T-helper 2 cell (primary cell): ENCODE data around the gene GOLIM4.

Experiments
- DNase-seq, 5 experiments: peaks; one replicate each; pipeline versions ENCODE4 v3.0.0 to v3.0.0-alpha.2; 2012 to 2022

GOLIM4 gene

GRCh38 chr3:168097381-168097780, 1.7 kb upstream of the GOLIM4 start:
- no peak for DNase-seq

DNA sequence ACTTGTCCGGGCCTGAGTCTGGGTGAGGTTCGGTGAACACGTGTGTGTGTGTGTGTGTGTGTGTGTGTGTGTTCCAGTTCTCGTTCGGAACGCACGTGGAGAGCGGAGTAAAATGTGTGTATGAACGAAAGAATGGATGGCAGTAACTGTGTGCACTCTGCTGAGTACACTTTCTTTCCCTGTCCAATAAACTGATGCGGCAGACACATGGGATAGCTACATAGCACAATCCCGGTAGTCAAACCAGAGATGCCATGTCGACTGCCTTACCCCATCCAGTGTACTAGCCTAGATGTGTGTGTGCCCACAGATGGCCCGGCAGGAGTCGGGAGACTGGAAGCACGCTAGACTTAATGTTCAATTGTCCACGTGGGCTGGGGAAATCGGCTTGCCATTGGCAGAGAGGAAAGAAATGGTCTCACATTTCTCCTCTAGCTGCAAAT, 507 bp upstream of the GOLIM4 start:
- peak in 1 of 5 experiments; percentile 38 for DNase-seq

DNA sequence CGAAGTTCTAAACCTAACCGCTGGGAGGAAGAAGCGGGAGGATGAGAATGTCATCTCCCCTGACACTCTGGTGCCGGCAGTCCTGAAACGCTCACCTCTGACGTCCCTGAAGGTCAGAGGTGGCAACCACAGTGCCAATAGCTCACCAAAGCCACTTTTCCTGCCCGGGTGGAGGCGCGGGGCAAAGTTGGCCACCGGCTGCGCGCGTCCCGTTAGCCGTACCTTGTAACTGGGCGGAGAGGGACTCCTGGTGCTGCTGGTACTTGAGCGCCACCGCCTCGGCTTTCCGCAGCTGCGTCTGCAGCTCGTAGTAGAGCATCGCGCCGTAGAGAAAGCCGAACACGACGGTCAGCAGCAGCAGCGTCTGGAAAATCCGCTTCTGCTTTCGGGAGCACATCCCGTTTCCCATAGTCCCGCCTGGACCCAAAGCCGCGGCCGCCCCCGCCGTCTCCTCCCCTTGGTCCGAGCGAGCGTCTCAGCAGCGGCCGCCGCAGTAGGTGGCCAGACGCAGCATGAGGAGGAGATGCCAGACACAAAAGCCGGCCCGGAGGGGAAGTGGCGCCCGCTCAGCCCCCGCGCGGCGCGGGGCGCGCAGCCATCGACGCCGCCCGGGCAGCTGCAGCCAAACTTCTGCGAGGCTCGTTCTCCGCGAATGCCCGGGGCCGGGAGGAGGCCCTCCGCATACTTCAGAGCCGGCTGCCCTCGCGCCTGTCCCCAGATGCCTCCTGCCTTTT, 680 bp downstream of the GOLIM4 start:
- DNase-seq, result peak in 2 of 5 experiments; percentile 10 to 38

GRCh38 chr3:168094580-168094876, 1.2 kb downstream of the GOLIM4 start:
- DNase-seq, result peak in 1 of 5 experiments; percentile 22

DNA sequence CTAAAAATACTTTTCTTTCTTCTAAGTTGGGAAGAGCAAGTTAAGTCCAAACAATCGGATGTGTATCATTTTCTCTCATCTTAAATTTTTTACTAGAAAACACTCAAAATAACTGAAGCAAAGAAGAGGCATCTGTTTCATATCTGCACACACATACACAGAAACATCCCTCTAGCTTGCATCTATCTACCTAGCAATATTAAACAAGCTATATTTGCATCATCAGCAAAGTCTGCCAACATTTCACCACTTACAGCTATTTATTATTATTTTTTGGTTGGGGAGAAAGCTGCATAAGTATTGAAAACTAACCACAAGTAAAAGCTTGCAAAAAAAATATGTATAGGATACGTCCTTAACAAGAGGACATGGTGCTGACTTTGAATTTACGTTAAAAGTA, 1.9 kb downstream of the GOLIM4 start:
- no peak for DNase-seq

GRCh38 chr3:168093229-168093628, 2.5 kb downstream of the GOLIM4 start:
- no peak for DNase-seq

GRCh38 chr3:168091941-168092340, 3.8 kb downstream of the GOLIM4 start:
- no peak for DNase-seq

GRCh38 chr3:168091302-168091858, 4.3 kb downstream of the GOLIM4 start:
- DNase-seq, result no peak

DNA sequence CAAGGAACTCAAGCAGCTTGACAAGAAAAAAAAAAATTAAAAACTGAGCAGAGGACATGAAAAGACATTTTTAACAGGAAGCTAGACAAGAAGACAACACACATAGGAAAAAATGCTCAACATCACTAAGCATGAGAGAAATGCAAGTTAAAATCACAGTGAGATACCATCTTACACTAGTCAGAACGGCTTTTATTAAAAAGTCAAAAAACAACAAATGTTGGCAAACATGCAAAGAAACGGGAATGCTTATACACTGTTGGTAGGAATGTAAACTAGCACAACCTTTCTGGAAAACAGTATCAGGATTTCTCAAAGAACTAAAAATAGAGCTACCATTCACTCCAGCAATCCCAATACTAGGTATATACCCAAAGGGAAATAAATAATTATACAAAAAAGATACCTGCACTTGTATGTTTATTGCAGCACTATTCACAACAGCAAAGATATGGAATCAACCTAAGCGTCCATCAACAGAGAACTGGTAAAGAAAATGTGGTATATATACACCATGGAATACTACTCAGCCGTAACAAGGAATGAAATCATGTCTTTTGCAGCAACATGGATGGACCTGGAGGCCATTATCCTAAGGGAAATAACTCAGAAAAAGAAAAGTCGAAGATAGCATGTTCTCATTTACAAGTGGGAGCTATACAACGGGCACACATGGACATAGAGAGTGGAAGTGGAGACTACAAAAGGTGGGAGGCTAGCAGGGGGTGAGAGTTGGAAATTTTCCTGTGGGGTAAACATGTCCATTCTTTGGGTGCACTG, 5.2 kb downstream of the GOLIM4 start:
- DNase-seq, result no peak

DNA sequence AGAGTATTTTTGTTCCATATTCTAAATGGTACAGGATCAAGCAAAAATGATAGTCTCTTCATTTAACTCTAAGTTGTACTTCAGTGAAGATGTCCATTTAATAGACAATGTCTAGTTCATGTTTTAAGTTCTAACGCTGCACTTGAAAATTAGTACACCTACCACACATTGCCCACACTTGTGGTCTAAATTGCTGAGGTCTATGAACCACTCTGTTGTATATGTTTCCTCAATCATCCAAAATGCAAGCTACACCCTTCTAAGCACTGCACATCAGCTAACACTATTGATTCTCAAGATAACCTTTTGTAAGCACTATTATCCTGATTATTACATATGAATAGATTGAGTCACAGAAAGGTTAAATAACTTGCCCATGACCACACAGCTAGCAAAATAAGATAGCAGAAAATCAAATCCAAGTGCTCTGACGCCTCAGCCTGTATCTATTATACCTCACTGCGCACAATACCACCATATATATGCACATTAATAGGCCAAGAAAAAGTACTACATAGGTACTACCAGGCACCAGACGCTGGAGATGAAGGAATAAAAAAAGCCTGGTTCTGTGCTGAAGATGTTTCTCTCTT, 6.4 kb downstream of the GOLIM4 start:
- DNase-seq, result no peak

DNA sequence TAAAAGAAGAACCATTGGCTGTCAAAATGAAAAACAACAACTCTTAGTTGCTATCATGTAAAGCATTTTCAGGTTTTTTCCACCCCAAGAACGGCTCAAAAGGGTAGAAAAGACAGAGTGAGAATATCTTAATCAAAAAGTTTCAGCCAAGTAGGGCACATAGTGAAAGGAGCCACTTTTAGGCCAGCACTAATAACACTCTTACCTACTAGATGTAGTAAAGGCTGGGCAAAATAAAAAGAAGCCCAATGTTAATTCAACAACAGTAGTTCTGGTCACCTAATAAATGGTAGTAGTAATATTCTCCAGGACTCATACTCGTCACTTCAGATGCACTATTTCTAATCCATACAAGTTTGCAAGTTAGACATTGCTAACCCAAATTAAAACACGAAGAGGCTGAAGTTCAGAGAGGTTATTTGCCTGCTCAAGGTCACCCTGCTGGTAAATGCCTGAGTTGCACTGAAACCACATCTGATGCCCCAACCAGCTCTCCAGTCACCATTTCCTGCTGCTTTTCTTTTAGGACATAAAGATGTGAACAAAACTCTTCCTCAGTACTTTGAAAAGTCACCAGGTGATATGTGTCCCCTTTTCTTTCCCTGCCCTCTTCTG, 7.5 kb downstream of the GOLIM4 start:
- DNase-seq, result peak in 1 of 5 experiments; percentile 17

DNA sequence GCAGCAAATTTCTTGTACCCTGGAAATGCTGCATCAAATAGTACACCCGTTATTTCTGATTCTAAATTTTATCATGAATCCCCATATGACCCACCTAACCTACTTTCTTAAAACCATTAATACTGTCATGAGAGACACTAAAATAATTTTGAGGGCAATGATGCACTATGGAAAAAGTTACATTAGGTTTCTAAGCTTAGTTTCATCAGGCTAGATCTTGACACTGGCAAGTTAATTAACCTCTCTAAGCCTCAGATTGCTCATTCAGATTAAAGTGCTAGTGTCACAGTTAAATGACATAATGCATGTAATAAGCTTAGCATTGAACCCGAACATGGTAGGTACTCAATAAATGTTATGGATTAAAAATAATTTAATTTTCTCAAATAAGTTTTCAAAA, 8.2 kb downstream of the GOLIM4 start:
- no peak for DNase-seq

DNA sequence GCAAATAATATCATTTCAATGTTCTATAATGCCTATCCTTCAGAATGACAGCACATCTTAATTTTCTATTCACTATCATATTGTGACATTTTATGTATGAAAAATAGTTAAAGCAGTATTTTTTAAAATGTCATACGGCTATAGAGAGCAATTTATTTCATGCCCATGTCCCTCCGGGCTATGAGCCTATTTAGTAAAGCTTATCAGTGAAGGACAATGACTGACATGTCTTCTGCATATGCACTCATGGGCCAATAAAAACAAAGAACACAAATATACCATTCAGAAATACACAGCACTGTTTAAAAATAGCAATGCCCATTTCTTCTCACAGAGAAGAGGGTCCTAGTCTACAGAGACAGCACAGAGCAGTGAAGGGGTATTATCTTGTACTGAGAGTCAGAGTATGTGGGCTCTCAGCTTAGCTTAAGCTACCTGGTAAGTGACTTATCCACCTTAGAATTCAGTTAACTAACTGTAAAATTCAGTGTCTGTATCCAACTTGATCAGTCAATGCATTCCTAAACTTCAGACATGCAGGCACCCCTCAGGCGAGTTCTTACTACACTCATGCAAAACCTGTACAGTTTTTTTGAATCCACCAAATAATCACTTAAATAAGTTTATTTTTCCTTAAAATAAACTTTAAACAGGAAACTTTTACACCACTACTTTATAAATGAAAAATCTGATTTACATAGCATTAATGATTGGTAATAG, 9.0 kb downstream of the GOLIM4 start:
- no peak for DNase-seq

- peak in 1 of 5 experiments; percentile 11 for DNase-seq
Measured at GRCh38 chr3:168085491-168086119, 10.1 kb downstream of the GOLIM4 start.

- no peak for DNase-seq
Measured at GRCh38 chr3:168083906-168084305, 11.8 kb downstream of the GOLIM4 start.

- no peak for DNase-seq
Measured at GRCh38 chr3:168081856-168082255, 13.9 kb downstream of the GOLIM4 start.

DNA sequence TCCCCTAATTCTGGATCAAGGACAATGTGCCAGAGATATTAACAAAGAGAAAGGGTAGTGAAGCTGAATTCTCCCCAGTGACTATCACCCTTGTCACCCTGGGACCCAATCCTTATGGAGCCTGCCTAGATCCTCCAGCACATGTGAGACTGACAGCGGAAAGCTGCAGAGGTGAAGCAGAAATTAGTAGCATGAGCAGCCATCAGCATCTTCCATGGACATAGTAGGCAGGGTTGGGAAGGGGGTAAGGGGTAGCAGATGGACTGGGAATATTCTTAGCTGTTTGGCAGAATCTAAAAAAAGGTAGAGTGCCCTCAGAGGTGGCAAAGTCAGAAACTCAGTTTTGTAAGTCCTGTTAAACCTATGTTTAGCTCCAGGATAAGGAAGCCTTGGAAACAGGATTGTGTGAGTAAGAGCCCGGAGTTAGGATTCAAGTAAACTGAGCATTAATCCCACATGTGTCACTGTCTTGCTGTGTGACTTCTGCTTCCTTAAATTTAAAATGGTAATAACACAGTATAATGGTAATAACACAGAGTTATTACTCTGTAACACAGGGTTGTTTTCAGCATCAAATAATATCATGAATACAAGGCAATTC, 14.5 kb downstream of the GOLIM4 start:
- DNase-seq, result no peak

DNA sequence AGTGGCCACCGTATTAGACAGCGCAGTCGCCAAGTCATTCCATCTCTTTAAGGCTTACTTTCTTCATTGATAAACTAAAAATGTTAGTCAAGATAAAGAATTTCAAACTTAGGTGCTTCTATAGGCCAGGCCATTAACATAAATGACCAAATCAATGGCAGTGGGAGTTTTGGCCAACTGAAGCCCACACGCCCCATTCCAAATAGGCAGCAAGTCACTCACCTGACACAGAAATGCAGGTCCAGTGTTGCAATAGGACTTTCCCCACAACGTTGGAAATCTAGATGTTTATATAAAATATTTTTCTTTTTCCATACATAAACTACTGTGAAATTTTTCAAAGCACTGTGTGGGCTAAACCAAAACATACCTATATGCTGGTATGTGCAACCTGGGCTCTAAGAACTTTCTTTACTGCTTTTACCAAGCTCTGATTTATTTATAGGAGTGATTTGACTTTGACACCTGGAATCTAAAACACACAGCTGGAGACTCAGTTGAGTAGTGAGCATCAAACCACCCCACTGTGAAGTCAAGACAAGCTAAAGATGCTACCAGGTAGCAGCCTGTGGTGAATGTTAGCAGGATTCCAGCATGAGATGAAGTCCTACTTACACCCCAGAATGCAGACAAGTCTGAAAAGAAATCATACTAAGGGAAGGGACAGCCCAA, 15.1 kb downstream of the GOLIM4 start:
- no peak for DNase-seq

DNA sequence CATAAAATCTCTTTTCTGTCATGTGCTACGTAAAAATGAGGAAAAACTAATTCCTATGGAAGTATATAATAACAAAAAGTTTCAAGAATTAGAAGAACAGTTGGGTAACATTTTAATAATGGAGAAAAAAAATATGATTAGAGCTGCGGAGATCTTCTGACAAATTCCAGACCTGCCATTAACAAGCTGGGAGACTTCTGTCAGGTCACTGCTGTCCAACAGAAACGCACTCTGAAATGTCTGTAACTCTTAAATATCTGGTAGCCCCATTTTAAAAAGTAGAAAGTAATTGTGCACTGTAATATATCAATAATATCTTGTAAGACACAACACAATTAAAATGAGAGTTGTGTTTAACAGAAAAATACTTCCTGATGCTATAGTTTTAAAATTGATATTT, 15.7 kb downstream of the GOLIM4 start:
- DNase-seq, result no peak

DNA sequence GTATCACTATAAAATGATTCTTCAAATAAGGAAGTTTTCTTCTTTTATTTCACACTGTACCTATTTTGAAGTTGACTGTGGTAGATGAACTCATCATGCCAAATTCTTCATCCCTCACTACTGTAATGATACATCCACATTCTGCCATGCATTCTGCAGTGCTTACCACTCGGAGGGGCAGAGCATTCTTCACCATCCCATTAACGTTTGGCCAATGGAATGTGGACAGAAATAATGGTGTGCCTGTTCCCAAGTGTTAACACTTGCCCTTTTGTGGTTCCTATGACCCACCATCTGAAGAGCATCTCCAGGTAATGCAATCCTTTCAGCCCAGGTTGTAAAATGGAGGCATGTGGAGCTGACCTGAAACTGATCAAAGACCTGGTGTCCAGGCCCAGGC, 18.6 kb downstream of the GOLIM4 start:
- DNase-seq, result no peak
